Keratinocyte (primary cell): ENCODE measurements around the gene FABP7.
"Not testable (repeated sequence)": the region's sequence is repeated elsewhere in the genome, so short reads cannot be mapped to it uniquely, and the experiment has no call there.

Experiments used
- EZH2 ChIP-seq: IDR thresholded peaks from one replicate; pipeline ENCODE4 v1.6.1; 2012; ENCODE audit warnings: inconsistent platforms, mild to moderate bottlenecking, low read length, moderate library complexity
- TF ChIP-seq, protein P1 (sequence below), 3 experiments: IDR thresholded peaks in 1 of 3; conservative IDR thresholded peaks in 1 of 3; optimal IDR thresholded peaks in 1 of 3; 2 replicates in 2 of 3; 3 replicates in 1 of 3; pipeline versions ENCODE3 to v1.5.1; 2011; ENCODE audit warnings: low read length in 3 of 3, mild to moderate bottlenecking in 3 of 3, moderate library complexity in 2 of 3, control low read depth in 1 of 3, inconsistent platforms in 1 of 3; ENCODE audit not compliant: insufficient read depth in 2 of 3; ENCODE audit errors: extremely low read depth in 1 of 3

DNA sequence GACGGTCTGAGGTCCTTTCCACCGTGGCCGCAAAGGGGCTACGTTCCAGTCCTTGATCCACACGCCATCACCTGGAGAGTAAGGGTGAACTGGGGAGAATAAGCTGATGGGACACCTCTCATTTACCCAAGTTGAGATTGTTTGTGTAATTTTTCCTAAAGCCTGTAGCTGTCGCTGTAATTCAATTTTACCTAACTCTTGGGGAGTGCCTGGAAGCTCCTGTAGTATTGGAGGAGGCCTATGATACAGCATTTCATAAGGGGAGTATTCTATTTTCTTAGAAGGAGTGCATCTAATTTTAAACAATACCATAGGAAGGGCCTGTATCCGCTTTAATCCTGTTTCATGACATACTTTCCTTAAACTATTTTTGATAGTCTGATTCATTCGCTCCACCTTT lies 35.3 kb upstream of the FABP7 start:
- TF ChIP-seq, protein P1, sequence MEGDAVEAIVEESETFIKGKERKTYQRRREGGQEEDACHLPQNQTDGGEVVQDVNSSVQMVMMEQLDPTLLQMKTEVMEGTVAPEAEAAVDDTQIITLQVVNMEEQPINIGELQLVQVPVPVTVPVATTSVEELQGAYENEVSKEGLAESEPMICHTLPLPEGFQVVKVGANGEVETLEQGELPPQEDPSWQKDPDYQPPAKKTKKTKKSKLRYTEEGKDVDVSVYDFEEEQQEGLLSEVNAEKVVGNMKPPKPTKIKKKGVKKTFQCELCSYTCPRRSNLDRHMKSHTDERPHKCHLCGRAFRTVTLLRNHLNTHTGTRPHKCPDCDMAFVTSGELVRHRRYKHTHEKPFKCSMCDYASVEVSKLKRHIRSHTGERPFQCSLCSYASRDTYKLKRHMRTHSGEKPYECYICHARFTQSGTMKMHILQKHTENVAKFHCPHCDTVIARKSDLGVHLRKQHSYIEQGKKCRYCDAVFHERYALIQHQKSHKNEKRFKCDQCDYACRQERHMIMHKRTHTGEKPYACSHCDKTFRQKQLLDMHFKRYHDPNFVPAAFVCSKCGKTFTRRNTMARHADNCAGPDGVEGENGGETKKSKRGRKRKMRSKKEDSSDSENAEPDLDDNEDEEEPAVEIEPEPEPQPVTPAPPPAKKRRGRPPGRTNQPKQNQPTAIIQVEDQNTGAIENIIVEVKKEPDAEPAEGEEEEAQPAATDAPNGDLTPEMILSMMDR (optimal IDR thresholded peaks at IDR 0.05 in 1 of 3, IDR thresholded peaks at IDR 0.05 in 1 of 3, conservative IDR thresholded peaks at IDR 0.05 in 1 of 3; ENCODE audit: extremely low read depth in 1 of 3, insufficient read depth in 2 of 3, low read length in 3 of 3): peak in 2 of 3 experiments; percentile 30 to 46
- not testable (repeated sequence) for TF ChIP-seq EZH2
